Loucy (cell line): ENCODE data around the gene CYP19A1.

Source experiments
- H2AFZ ChIP-seq: fragments of 200-600 bp; sonication (generic); 2 replicates; pipeline ENCODE4 v1.6.0; 2016; ENCODE audit warnings: antibody characterized with exemption, mild to moderate bottlenecking, low read length, moderate library complexity
- H3F3A ChIP-seq: fragments of 200-600 bp; 2 replicates; pipeline ENCODE4 v1.6.0; 2016; ENCODE audit warnings: antibody characterized with exemption, low read depth, mild to moderate bottlenecking
- H3K27me3 ChIP-seq: fragments of 200-600 bp; sonication (generic); 2 replicates; pipeline ENCODE4 v1.6.1; 2014; ENCODE audit warnings: low read length, mild to moderate bottlenecking; ENCODE audit not compliant: insufficient read depth, poor library complexity, severe bottlenecking
- H3K36me3 ChIP-seq: fragments of 200-600 bp; sonication (generic); 2 replicates; pipeline ENCODE4 v1.6.1; 2016; ENCODE audit warnings: low read length; ENCODE audit not compliant: insufficient read depth
- H3K4me1 ChIP-seq: fragments of 200-600 bp; sonication (generic); 2 replicates; pipeline ENCODE4 v1.5.1; 2014; ENCODE audit warnings: low read length, mild to moderate bottlenecking; ENCODE audit not compliant: insufficient read depth, poor library complexity, severe bottlenecking
- H3K4me2 ChIP-seq: fragments of 200-600 bp; sonication (generic); 2 replicates; pipeline ENCODE4 v1.6.0; 2014; ENCODE audit warnings: antibody characterized with exemption, low read length, low read depth, mild to moderate bottlenecking; ENCODE audit not compliant: poor library complexity, severe bottlenecking
- H3K4me3 ChIP-seq: fragments of 200-600 bp; sonication (generic); 2 replicates; pipeline ENCODE4 v1.5.1; 2014; ENCODE audit warnings: low read length, mild to moderate bottlenecking, mixed read lengths; ENCODE audit not compliant: poor library complexity, severe bottlenecking
- H3K79me2 ChIP-seq: fragments of 200-600 bp; sonication (generic); 2 replicates; pipeline ENCODE4 v1.6.1; 2014; ENCODE audit warnings: low read length; ENCODE audit not compliant: insufficient read depth
- H3K9ac ChIP-seq: fragments of 200-600 bp; sonication (generic); 2 replicates; pipeline ENCODE4 v1.6.0; 2014; ENCODE audit warnings: mild to moderate bottlenecking, low read depth, low read length, moderate library complexity; ENCODE audit not compliant: poor library complexity, severe bottlenecking
- H3K9me2 ChIP-seq: fragments of 200-600 bp; sonication (generic); replicated peaks from 2 replicates; pipeline ENCODE4 v1.6.1; 2016; ENCODE audit warnings: low read depth, low read length, mixed read lengths
- H3K9me3 ChIP-seq: fragments of 200-600 bp; sonication (generic); 2 replicates; pipeline ENCODE4 v1.6.1; 2014; ENCODE audit warnings: mild to moderate bottlenecking, antibody characterized with exemption, low read length, low read depth; ENCODE audit not compliant: insufficient read depth
- H4K20me1 ChIP-seq: fragments of 200-600 bp; sonication (generic); 2 replicates; pipeline ENCODE4 v1.6.0; 2014; ENCODE audit warnings: antibody characterized with exemption, low read length, mild to moderate bottlenecking; ENCODE audit not compliant: insufficient read depth, poor library complexity, severe bottlenecking
- CTCF ChIP-seq: fragments of 200-600 bp; sonication (generic); conservative IDR thresholded peaks from 2 replicates; pipeline ENCODE4 v1.5.1; 2014; ENCODE audit warnings: mild to moderate bottlenecking, antibody characterized with exemption, low read length
- EZH2phosphoT487 ChIP-seq: fragments of 200-600 bp; IDR thresholded peaks from 2 replicates; pipeline ENCODE4 v1.6.1; 2018; ENCODE audit warnings: antibody characterized with exemption, mild to moderate bottlenecking, moderate library complexity, borderline replicate concordance

CYP19A1 gene

GRCh38 chr15:51277101-51277500 is 61.3 kb downstream of the CYP19A1 start:
- Histone ChIP-seq H3K4me1 (peaks cover 7% of the 10 kb centered on the region), H4K20me1 (no peaks in the 10 kb centered on the region), H3K9me2 (no peaks in the 10 kb centered on the region), H3K36me3 (no peaks in the 10 kb centered on the region), H2AFZ (no peak overlapping the region), H3K27me3 (no peaks in the 10 kb centered on the region), H3K79me2 (no peaks in the 10 kb centered on the region), H3F3A (no peaks in the 10 kb centered on the region), H3K9ac (no peak overlapping the region), H3K9me3 (no peaks in the 10 kb centered on the region), H3K4me3 (no peak overlapping the region), H3K4me2 (no peak overlapping the region)
- TF ChIP-seq EZH2phosphoT487: no peak
- TF ChIP-seq CTCF: no peak

DNA sequence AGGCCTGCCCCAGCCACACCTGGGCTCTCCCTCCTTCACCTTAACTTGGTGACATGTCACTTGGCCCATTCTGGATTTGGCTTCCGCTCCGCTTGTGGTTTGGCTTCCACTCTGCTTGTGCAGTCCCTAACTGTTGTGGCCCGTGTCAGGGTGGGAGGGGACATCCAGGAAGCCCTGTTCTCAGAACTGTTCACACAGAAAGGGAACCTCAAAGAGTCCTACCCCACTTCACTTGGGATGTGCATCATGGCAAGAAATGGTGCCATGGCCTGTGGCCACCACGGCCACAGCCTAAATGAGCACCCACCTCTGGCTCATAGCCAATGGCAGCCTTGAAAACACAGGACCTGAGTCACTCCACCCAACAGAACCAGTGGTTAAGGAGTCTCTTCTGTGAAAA is 63.4 kb downstream of the CYP19A1 start:
- Histone ChIP-seq H3F3A (no peaks in the 10 kb centered on the region), H3K9ac (no peak overlapping the region), H3K4me3 (no peak overlapping the region), H3K27me3 (no peaks in the 10 kb centered on the region), H3K4me2 (no peak overlapping the region), H2AFZ (no peak overlapping the region), H3K9me3 (no peaks in the 10 kb centered on the region), H3K79me2 (no peaks in the 10 kb centered on the region), H3K36me3 (no peaks in the 10 kb centered on the region), H4K20me1 (no peaks in the 10 kb centered on the region), H3K4me1 (peaks cover 14% of the 10 kb centered on the region), H3K9me2 (no peaks in the 10 kb centered on the region)
- TF ChIP-seq CTCF: no peak
- no peak for TF ChIP-seq EZH2phosphoT487

DNA sequence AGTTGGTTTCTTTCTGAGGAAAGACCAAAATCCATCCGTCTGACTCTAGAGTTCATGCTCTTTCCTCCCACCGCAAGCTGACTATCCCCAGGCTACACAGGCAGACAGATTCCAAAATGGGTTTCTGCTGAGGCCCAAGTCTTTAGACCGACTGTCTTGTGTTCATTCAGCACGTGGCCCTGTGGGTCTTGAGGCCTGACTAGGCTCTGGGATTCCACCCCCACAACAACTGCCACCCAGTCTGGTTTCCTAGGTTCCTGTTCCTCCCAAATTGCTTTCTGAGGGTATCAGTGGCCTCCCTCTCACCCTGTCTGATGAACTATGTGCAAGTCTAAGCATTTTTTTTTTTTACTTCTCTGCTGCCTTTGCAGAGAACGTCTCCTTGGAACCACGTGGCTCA is 67.7 kb downstream of the CYP19A1 start:
- Histone ChIP-seq H4K20me1 (no peaks in the 10 kb centered on the region), H3K4me2 (peak overlapping the region; percentile 21), H3K79me2 (no peaks in the 10 kb centered on the region), H3K36me3 (no peaks in the 10 kb centered on the region), H3K27me3 (no peaks in the 10 kb centered on the region), H3K9me2 (no peaks in the 10 kb centered on the region), H3K4me3 (no peak overlapping the region), H2AFZ (no peak overlapping the region), H3K9ac (no peak overlapping the region), H3K9me3 (no peaks in the 10 kb centered on the region), H3K4me1 (peaks cover 28% of the 10 kb centered on the region), H3F3A (no peaks in the 10 kb centered on the region)
- TF ChIP-seq CTCF (no peak), EZH2phosphoT487 (no peak)
